Activated gamma-delta T cell (primary cell): ENCODE results near the gene SPCS3.
A peak's percentile ranks its signal among the peaks of the same experiment; 100 is the strongest.
"Not testable (repeated sequence)": the region's sequence is repeated elsewhere in the genome, so short reads cannot be mapped to it uniquely, and the experiment has no call there.

Source experiments
- DNase-seq: peaks from one replicate; lab custom pipeline; 2025; lab: John Stamatoyannopoulos, UW
- total RNA-seq, 2 donors: gene quantifications; one replicate each; lab custom pipeline; 2026; lab: John Stamatoyannopoulos, UW

The SPCS3 gene
- 289 to 330 reads per million in 2 donors for total RNA-seq

DNA sequence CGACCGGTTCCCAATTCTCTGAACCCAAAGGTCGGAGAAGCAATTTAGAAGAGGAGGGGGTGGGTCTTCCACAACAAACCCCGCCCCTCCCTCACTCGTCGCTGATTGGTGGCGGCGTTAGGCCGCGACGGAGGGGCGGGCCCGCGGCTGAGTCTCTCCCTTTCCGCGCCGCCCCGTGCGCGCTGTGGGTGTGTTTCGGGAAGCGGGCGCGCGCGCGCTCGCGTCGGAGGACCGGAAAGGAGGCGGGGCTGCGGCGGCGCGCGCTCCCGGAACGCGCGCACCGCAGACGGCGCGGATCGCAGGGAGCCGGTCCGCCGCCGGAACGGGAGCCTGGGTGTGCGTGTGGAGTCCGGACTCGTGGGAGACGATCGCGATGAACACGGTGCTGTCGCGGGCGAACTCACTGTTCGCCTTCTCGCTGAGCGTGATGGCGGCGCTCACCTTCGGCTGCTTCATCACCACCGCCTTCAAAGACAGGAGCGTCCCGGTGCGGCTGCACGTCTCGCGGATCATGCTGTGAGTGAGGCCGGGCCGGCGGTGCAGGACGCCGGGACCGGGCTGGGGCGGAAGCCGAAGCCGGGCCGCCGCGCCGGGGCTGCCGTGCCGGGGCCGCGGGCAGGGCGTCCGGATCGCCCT lies at the start of gene SPCS3:
SPCS3 (plus strand) TSS at position 263 of the 636 bp plus-strand sequence; CDS start at position 374, 111 bp downstream.
- peak; percentile 92 for DNase-seq

DNA sequence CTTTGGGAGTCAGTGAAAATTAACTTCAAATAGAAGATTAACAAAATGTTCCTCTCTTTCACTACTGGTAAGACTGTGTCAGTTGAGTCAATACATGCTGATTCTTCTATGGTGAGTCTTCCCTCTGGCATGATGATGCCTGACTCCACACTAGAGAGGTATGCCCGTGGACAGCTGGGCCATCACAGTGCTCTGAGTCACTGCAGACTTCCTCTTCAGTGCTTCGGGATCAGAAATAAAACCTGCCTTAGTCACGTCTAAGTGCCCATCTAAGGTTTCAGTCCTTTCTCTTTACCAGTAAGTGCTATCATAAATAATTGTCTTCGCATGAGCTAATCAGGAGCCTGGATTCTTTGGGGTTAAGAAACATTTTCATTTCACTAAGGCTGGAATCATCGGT lies 49.1 kb upstream of the SPCS3 start:
- DNase-seq: no peak

DNA sequence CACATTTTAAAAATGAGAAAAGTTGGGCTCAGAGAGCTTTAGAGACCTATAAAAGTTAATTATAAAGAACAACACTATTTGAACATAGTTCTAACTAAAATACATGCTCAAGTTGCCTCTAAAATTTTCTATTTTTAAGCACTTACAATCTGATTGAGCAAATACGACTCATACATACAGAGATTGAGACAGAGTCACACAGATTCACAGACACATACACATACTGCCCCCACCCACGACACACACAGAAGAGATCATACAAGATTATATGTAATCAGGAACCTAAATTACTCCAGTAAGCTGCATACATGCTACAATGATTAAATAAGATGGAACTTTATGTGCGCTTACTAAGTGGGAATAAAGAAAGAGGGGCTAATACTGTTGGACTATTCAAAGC lies 48.0 kb upstream of the SPCS3 start:
- DNase-seq: no peak

DNA sequence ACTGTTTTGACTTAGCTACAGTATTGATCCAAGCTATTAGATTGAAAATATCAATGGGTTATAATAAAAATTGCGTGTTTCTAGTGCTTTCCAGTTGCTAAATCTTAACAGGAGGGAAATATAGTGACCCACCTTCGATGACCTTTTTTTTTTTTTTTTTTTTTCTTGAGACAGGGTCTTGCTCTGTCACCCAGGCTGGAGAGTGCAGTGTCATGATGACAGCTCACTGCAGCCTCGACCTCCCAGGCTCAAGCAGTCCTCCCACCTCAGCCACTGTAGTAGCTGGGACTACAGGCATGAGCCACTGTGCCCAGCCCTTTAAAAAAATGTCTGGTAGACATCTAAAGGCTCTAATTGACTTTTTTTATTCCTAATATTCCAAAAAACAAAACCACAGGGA lies 47.0 kb upstream of the SPCS3 start:
- no peak for DNase-seq

DNA sequence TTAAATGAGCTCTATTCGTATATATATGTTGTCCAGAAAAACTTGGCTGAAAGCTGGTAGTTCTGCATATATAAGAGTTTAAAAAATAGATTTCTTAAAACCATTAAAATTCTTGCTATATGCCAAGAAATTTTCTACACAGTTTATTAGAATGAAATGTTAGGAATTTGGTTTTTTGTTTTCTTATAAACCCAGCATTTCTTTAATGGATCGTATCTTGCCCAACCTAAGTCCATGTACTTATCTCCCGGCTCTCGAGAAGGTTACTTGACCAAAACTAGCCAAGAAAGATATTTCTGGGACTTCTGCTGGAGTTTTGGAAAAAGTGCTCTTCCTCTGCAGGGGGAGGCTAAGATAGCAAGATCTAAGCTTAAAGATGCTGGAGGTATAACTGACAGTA lies 46.0 kb upstream of the SPCS3 start:
- DNase-seq: no peak

DNA sequence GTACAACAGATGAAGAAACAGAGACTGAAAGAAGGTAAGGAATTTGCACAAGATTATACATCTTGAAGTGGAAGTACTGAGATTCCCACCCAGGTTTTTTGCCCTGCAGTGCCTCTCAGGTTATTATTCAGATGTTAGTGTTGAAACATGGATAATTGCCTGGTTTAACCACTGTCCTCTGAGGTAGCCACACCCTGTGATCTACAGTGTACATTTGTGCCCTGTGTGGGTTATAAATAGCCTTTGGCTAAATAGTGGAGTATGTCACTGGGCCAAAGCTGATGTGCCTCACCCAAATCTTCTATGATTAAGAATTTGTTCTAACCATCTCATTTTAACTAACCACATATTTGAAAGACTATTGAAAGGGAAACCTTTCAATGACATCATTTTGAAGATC lies 45.3 kb upstream of the SPCS3 start:
- DNase-seq: no peak

DNA sequence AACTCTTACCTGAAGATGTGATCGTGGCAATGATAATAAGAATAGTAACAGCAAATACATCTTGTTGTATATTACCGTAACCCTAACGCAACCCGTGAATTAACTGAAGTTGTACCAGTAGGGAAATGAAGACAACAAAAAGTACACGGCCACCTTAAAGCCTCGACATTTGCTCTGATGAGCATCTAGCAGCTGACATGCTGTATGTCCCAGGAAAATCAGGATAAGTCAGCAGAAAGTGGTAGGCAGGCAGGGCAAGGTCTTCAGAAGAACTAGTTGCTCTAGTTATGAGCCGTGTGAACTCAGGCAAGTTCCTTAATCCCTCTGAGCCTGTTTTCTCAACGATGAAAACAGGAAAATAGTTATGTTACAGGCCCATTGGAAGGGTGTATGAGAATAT lies 43.1 kb upstream of the SPCS3 start:
- no peak for DNase-seq

DNA sequence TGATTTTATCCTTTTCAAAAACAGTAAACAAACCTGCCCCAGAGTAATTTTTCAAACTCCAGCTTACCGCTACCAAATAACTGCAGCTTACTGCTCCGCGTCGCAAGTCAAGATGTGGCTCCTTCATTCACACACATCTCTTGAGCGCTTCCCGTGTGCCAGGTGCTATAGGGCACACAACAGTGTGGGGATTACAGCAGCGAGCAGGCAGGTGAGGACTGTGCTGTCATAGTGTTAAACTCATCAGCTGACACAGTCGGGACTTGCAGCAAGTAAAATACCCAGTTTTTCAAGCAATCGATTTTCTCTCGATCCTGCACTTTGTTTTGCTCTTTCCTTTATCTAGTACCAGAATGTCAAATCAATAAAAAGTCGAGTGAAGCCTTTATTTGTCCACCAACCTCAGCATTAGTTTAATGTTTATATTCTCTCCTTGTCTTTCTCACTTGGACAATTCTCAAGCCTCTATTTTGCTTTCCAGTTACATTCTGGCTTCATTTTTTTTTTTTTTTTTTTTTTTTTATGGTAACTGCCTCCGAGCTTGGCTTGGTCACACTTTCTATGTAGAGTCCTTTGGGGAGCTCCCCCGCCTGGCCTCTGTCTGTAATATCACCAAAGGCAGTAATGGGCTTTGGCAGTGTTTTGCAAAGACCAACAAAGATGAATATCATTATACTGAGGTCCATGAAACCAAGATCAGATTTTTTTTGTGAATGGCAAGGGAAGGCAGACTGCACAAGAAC lies 42.4 kb upstream of the SPCS3 start:
- no peak for DNase-seq

DNA sequence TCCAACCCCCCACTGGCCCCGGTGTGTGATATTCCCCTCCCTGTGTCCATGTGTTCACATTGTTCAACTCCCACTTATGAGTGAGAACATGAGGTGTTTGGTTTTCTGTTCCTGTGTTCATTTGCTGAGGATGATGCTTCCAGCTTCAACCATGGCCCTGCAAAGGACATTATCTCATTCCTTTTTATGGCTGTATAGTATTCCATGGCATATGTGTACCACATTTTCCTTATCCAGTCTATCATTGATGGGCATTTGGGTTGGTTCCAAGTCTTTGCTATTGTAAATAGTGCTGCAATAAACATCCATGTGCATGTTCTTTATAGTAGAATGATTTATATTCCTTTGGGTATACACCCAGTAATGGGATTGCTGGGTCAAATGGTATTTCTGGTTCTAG lies 40.2 kb upstream of the SPCS3 start:
- DNase-seq: not testable (repeated sequence)

DNA sequence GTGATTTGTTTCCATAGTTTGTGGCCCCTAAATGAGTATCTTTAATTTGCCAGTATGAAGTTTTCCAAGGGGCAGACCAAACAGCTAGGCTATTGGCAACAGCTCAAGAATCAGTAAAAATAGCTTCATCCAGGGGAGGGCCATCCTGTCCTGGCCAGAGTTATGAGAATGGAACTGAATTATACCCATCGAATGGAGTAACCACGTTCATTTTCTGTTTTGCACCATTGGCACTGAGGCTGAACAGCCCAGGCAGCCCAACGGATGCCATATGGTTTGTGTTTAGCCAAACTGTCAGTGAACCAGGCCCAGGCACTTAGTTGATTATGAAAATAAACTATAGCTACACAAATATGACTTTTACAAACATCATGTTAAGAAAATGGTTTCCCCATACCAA lies 33.0 kb upstream of the SPCS3 start:
- DNase-seq: no peak

DNA sequence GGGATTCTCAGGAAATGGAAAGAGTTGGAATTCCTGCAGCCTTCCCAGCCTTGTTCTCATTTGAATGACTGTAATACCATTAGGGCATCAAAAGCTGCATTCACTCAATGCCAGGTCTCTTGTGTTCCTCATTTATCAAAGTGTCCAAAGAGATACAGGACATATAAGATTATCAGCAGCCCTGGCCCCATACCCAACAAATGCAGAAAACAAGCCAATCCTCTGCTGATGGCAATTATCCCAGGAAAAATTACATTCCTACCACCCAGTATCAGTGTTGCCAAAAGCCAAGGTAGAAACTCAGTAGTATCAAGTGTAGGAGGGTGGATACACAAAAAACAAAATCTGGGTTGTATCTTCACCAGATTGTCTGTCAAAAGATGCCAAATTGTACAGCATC lies 32.2 kb upstream of the SPCS3 start:
- no peak for DNase-seq

DNA sequence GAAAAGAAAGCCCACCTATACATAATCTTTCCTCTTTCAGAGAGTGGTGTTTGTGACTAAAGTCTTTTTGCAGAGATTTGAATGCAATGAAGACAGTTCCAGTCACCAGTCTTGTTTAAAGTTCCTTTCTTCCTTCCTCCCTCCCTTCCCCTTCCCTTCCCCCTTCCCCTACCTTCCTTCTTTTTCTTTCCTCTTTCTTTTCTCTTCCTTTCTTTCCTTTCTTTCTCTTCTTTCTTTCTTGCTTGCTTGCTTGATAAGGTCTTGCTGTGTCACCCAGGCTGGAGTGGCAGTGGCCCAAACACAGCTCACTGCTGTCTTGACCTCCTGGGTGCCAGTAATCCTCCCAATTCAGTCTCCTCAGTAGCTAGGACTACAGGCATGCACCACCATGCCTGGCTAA lies 31.7 kb upstream of the SPCS3 start:
- DNase-seq: no peak

DNA sequence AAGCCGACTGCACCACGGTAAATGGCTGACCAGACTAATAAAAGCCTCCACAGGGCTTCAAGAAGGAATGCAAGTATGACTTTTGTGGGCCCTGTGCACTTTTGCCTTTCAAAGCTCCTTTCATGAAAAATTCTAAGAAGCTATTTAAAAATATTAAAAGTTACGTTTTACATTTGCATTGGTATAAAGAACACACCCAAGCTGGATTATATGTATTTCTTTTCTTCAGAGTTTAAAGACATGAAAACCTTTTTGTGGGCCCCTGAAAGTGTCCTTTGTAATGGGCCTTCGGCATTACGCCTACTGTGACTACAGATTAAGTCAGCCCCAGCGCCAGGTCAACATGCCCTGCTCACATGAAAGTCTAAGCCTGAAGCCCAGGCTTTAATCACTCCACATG lies 30.2 kb upstream of the SPCS3 start:
- DNase-seq: no peak

DNA sequence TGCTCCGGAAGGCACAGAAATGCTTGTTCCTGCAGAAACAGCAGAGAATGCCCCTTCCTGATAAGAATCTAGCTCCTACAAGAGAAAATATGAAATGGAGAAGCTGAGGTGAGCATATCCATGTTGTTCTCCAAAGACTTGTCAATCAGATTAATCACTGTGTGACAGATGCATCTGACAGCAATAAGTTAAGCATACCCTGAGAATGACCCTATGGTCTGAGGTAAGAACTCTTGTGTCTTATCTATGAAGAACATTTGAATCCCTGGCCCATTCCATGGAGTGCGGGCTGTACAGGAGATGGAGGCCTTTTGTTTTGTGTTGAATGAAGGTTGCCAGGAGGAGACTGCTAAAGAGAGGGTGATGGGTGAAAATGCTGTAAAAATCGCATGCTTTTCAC lies 29.2 kb upstream of the SPCS3 start:
- DNase-seq: no peak

DNA sequence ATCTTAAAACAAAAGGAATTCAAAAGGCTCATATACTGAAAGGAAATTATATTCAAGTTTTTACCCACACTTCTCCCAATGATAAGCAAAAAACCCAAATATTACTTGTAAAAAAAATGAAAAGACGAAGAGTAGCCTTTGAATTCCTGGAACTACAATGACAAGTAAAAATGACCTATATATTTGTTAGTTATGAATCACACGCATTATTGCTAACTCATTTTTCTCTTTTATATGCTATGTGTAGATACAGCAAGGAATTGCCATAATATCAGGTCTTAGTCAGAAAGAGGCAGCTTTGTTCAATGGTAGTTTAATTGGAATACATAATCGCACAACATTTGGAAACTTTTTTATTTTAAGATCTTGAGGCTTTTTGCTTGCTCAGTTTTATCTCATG lies 28.0 kb upstream of the SPCS3 start:
- no peak for DNase-seq

DNA sequence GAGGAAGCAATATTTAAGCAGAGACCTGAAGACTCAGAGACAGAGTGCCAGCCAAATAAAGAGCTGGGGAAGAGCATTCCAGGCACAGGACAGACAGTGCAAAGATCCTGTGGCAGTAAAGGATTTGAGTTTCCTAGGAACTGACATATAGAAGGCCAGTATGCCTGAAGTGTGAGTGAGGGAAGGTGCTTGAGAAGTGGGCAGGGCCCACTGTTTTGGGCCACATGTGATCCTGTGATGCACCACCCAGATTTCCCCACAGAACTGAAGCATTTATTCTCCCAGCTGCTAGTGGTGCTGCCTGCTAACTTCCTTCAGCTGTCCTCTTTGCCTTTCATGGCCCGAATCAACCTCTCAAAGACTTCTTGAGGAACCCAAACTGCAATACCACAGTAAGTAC lies 26.8 kb upstream of the SPCS3 start:
- DNase-seq: no peak

DNA sequence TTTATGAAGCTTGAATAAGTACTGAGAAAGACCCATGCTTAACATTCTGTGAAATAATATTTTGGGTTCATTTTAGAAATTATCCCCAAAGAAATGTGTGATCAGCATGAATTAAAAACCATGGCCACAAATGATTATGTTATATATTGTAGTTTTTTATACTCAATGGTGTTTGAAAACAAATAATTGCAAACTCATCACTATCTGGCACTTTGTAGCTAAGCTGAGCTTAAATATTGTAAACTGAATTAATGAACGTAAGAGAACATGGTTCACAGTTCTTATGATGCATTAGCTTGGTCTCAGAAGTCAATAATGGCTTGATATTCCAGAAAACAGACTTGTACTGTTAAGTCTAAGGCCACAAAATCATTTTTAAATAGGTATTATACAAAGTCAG lies 26.1 kb upstream of the SPCS3 start:
- DNase-seq: no peak

DNA sequence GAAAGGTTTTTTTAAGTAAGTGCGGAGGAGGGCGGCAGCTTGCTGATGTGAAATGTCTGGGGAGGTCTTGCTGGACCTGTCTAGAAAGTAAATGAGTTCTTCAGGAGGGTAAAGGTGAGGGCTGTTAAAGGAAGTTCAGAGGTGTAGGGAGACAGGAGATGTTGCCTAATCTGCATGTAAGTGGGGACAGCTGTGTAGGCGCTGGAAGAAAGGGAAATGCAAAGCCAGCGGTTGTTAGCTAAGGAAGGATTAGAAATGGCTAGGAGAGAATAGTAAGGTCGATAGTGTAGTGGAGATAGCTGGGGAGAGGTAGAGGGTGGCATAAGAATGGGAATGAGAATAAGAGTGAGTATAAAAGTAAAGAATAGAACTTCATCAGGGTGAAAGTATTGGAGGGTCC lies 23.9 kb upstream of the SPCS3 start:
- not testable (repeated sequence) for DNase-seq

DNA sequence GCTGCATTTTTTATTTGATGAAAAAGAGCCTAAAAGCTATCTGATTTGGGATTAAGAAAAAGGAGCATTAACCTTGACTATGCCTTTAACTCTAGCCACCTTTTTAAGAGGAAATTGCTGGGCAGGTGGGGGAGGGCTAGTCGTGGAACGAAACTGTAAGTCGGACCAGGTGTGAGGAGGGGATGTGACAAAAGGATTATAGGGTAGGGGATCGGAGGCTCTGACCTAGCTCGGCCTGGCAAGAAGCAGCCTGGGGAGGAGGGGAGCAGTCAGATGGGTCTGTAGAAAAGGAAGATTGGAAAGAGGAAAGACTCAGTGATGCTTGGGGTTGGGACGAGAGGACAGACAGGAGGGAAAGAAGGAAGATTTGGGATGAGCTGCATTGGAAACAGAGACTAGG lies 21.1 kb upstream of the SPCS3 start:
- no peak for DNase-seq

DNA sequence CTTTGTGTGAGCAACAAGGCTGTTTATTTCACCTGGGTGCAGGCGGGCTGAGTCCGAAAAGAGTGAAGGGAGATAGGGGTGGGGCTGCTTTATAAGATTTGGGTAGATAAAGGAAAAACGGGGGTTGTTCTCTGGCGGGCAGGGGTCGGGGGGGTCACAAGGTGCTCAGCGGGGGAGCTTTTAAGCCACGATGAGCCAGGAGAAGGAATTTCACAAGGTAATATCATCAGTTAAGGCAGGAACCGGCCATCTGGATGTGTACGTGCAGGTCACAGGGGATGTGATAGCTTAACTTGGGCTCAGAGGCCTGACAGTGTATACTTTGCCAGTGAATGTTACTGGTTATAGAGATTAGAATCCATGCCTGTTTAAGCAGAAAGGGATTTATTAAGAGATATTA lies 19.7 kb upstream of the SPCS3 start:
- DNase-seq: no peak

DNA sequence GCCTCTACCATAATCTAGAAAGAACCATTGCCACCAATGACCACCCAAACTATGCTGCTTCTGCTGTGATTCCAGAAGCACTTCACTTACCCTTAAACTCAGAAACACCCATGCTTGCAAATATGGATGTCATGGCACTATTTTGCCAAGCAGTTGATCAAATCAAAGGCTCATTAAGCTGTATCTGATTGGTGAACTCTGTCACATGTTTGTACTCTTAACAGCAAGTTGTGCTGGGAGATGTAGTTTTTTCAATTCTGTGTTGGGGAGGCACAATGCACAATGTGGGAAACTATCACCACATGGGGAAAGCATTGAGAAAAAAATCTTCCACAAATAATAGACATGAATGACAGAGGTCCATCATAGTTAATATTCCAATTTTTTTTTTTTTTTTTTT lies 19.2 kb upstream of the SPCS3 start:
- no peak for DNase-seq

DNA sequence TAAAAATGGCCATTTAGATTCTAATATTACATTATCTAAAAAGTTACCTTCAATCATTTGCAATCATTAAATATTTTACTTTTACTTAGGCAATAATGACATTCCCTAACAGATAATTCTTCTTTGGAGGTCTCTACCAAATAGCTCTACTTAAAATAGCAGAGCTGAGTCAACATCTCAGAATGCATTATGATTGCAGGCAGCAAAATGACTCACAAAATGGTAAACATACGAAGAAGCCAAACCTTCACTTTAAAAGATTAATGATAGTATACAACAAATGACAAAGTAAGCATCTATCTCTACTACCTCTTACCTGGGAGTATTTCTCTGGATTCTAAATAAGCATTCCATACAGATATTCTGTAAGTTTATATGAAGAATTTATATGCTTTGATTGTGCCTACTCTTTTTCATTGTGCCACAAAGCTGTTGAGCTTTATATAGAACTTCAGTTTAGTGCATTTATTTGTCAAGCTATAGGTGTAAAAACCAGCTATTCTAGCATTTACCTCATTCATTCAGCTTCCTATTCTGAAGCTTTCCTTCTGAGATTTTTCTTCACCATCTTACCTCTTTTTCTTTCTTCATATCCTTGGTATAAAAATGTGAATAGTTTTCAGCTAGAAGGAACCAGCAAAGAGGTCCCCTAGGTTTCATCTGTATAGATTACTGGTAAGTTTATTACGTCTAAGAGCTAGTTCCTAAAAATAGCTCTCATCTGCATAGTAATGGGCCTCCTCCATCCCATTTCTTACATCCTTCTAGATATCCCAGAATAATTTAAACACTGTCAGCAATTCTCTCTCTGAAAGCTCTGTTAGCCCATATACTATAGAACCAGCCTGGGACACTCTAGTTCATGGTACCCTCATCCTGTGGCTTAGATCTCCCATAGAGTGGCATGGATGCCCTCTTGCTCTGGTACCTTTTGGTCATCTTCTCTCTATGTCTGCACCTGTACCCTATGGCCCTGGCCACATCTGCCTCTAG lies 17.2 kb upstream of the SPCS3 start:
- no peak for DNase-seq

DNA sequence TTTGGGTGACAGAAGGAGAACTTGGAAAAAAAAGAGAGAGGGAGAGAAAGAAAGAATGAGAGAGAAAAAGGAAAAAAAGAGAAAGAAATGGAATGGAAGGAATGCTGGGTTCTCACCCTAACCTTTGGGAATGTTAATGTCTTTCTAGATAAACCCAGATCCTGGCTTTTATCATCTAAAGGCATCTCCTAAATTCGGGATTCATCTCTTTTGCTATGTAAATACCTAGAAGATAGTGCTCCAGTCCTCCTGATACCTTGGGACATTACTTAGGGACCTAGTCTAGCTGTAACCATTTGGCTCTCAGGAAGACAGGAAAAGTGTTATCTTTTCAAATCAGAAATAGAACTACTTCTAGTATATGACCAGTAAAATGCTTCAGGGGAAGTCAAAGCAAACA lies 15.8 kb upstream of the SPCS3 start:
- no peak for DNase-seq
